ENCODE results near the gene CAPN10. TPM values are rescaled to one million over a fixed set of nuclear protein-coding genes. Genes with fewer than 3 reads are reported as not detected.

CAPN10 gene
- total and polyA plus RNA-seq, 3 donors from 2014 or later, result 29.8 to 104 (median 66.5) TPM

DNA sequence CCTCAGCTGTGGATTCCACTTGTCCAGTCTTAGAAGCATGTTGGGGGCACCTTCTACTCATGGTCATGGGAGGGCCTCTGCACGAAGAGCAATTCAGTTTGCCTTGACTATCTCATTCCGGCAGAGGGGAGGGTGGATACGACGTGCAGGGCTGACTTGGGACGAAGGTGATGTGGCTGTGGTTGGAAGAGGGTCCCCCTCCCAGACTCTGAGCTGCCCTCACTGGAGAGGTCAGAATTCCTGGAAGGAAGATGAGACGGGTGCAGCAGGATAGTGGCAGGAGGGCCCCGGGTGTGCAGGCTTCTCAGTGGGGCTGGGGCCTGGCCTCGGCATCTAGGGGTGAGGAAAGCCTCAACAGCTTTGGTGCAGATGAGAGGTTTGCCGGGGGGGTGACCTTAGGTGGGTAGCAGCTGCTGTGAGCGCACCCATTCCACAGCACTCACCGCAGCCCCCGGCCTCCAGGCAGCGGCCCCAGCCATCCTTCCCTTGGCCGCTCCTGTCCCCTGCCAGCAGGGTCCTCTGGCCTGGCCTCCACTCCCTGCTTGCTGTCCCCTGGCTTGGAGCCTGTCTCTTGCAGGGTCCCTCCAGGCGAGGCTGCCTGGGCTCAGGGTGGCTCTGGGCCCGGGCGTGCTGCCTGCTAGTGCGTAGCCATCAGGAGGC, 15.1 kb upstream of the CAPN10 start:
- intact Hi-C loops (cut with DNase I; ENCODE audit: low total_unique reads), result no loop called here
- WGBS, 2 donors, result 92 to 95% methylated on average over 16 to 18 of the region's 18 CpGs
- no peaks in the 10 kb centered on the region for H3K27me3 ChIP-seq
- TF ChIP-seq, protein P1, sequence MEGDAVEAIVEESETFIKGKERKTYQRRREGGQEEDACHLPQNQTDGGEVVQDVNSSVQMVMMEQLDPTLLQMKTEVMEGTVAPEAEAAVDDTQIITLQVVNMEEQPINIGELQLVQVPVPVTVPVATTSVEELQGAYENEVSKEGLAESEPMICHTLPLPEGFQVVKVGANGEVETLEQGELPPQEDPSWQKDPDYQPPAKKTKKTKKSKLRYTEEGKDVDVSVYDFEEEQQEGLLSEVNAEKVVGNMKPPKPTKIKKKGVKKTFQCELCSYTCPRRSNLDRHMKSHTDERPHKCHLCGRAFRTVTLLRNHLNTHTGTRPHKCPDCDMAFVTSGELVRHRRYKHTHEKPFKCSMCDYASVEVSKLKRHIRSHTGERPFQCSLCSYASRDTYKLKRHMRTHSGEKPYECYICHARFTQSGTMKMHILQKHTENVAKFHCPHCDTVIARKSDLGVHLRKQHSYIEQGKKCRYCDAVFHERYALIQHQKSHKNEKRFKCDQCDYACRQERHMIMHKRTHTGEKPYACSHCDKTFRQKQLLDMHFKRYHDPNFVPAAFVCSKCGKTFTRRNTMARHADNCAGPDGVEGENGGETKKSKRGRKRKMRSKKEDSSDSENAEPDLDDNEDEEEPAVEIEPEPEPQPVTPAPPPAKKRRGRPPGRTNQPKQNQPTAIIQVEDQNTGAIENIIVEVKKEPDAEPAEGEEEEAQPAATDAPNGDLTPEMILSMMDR (IDR thresholded peaks at IDR 0.05), result no peak
- no peak for TF ChIP-seq POLR2A (IDR thresholded peaks at IDR 0.05)
- DNase-seq, result no peak
- no peaks in the 10 kb centered on the region for H3K36me3 ChIP-seq (ENCODE audit: low read depth, missing control alignments)
- H3K27ac ChIP-seq, result no peak overlapping the region
- H3K4me1 ChIP-seq, result peaks cover 27% of the 10 kb centered on the region
- no peaks in the 10 kb centered on the region for H3K9me3 ChIP-seq
- no peak overlapping the region for H3K4me3 ChIP-seq

DNA sequence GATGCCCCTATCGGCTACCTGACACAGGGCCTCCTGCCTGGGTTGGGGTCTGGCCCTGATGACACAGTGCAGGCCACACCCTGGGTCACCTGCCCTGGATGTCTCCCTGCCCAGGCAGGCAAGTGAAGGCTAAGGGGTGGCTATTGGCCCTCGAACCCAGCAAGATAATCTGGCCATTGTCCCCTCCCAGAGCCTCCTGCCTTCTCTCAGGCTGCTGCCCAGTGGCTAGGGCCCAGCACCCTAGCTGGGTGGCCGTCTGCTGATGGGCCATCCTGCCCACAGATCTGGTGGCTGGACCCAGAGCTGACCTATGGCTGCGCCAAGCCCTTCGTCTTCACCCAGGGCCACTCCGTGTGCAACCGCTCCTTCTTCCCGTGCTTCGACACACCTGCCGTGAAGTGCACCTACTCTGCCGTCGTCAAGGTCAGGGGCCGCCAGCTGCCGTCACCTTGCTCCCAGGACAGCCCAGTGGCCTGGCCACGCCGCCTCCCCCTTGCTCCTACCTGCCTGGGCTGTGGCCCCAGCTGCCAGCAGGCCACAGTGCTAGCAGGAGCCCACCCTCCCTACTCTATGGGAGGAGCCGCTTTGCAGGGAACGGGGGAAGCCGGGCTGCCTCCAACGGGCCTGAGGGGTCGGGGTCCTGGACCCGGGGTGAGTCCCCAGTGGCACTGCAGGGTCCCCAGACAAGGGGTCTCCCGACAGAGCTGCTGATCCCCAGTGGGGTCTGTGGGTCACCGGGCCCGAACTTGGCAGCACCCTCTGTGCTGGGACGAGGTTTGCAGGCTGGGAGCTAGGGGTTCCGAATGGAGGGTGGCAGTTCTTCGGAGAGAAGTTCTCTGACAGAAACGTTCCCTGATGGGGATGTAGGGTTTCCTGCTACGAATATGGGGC, 14.1 kb upstream of the CAPN10 start:
- no peak for TF ChIP-seq POLR2A (IDR thresholded peaks at IDR 0.05)
- TF ChIP-seq, protein P1 (IDR thresholded peaks at IDR 0.05), result no peak
- DNase-seq, result no peak

DNA sequence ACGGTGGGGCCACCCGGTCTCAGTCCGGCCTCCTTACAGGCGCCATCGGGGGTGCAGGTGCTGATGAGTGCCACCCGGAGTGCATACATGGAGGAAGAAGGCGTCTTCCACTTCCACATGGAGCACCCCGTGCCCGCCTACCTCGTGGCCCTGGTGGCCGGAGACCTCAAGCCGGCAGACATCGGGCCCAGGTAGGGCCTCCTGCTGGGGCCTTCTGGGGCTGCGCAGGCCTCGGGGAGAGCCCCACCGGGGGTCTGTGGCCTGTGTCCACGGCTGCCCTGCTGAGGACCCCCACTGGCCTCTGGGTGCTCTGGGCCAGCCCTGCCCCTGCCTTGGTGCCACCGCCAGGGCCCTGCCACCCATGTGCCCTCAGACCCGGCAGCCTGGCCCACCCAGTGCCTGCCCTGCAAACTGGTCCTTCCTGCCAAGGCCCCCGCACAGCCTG, 13.4 kb upstream of the CAPN10 start:
- 80 to 90% methylated on average over 2 to 20 of the region's 20 CpGs for WGBS, 2 donors
- intact Hi-C loops (cut with DNase I; ENCODE audit: low total_unique reads), result no loop called here

More for the DNA sequence above, 14.1 kb upstream of the CAPN10 start:
- Histone ChIP-seq H3K36me3 (ENCODE audit: low read depth, missing control alignments) (no peaks in the 10 kb centered on the region), H3K27me3 (no peaks in the 10 kb centered on the region), H3K9me3 (no peaks in the 10 kb centered on the region), H3K4me3 (no peak overlapping the region), H3K27ac (no peak overlapping the region), H3K4me1 (peaks cover 18% of the 10 kb centered on the region)
- intact Hi-C loops (cut with DNase I; ENCODE audit: low total_unique reads), result no loop called here
- WGBS, 2 donors, result 91 to 93% methylated on average over 21 to 30 of the region's 30 CpGs

DNA sequence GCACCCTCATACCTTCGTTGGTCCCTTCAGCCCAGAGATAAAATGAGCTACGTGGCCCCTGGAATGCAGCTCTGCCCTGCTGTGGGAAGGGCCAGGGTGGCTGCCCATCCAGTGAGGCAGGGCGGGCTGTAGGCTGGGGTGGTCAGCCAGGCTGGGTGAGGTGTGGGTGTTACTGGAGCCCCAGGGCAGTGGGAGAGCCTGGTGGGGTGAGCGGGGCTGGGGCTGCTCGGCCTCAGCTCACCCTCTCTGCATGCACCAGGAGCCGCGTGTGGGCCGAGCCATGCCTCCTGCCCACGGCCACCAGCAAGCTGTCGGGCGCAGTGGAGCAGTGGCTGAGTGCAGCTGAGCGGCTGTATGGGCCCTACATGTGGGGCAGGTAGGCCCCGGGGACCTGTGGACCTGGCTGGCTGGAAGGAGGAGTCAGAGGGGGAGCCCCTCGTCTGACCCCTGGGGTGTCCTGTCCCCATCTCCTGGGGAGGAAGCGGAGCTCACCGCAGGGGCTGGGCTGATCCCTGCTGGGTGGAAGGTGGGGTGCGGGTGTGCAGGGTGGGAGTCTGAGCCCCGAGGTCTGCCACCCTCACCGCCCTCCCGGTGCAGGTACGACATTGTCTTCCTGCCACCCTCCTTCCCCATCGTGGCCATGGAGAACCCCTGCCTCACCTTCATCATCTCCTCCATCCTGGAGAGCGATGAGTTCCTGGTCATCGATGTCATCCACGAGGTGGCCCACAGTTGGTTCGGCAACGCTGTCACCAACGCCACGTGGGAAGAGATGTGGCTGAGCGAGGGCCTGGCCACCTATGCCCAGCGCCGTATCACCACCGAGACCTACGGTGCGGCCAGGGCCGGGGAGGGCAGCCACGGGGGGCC, 12.8 kb upstream of the CAPN10 start:
- peaks cover 14% of the 10 kb centered on the region for H3K4me1 ChIP-seq
- TF ChIP-seq POLR2A (IDR thresholded peaks at IDR 0.05), result no peak
- TF ChIP-seq, protein P1 (IDR thresholded peaks at IDR 0.05), result no peak
- 90 to 91% methylated on average over 22 to 37 of the region's 37 CpGs for WGBS, 2 donors

More for the DNA sequence above, 13.4 kb upstream of the CAPN10 start:
- DNase-seq, result no peak
- H3K9me3 ChIP-seq, result no peaks in the 10 kb centered on the region
- no peaks in the 10 kb centered on the region for H3K27me3 ChIP-seq
- H3K4me1 ChIP-seq, result peaks cover 14% of the 10 kb centered on the region
- no peaks in the 10 kb centered on the region for H3K36me3 ChIP-seq (ENCODE audit: low read depth, missing control alignments)
- no peak overlapping the region for H3K4me3 ChIP-seq
- H3K27ac ChIP-seq, result no peak overlapping the region
- no peak for TF ChIP-seq POLR2A (IDR thresholded peaks at IDR 0.05)
- TF ChIP-seq, protein P1 (IDR thresholded peaks at IDR 0.05), result no peak

More for the DNA sequence above, 12.8 kb upstream of the CAPN10 start:
- Histone ChIP-seq H3K4me3 (no peak overlapping the region), H3K27ac (no peak overlapping the region), H3K27me3 (no peaks in the 10 kb centered on the region), H3K9me3 (no peaks in the 10 kb centered on the region), H3K36me3 (ENCODE audit: low read depth, missing control alignments) (no peaks in the 10 kb centered on the region)
- no peak for DNase-seq
- intact Hi-C loops (cut with DNase I; ENCODE audit: low total_unique reads), result no loop called here
